Activated CD4-positive, alpha-beta memory T cell treated with anti-CD3 and anti-CD28 coated beads for 36 hours (primary cell): ENCODE results near the gene NEK6. TPM values are rescaled to one million over a fixed set of nuclear protein-coding genes. Genes with fewer than 3 reads are reported as not detected.

ENCODE experiments used
- CTCF ChIA-PET: fragments of 350-600 bp; sonication (Branson Sonifier 250); formaldehyde crosslinking; loops from one replicate; lab custom pipeline; 2021; ENCODE audit warnings: antibody characterized with exemption, inconsistent platforms; lab: Charles Lee
- POLR2A ChIA-PET: fragments of 350-600 bp; sonication (Branson Sonifier 250); formaldehyde crosslinking; loops from one replicate; lab custom pipeline; 2021; ENCODE audit warnings: antibody characterized with exemption; lab: Charles Lee
- DNase-seq: peaks from one replicate; pipeline ENCODE4 v3.0.0-alpha.2; 2020
- H3K27ac Mint-ChIP-seq: one replicate; pipeline ENCODE4 v1.8.0; 2021; ENCODE audit warnings: mixed read lengths
- H3K27me3 Mint-ChIP-seq: one replicate; pipeline ENCODE4 v1.8.0; 2021; ENCODE audit warnings: mixed read lengths
- H3K36me3 Mint-ChIP-seq: one replicate; pipeline ENCODE4 v1.8.0; 2021; ENCODE audit warnings: mixed read lengths
- H3K4me1 Mint-ChIP-seq: one replicate; pipeline ENCODE4 v1.8.0; 2021; ENCODE audit warnings: low read depth, mixed read lengths
- H3K4me3 Mint-ChIP-seq: one replicate; pipeline ENCODE4 v1.8.0; 2021; ENCODE audit warnings: mild to moderate bottlenecking, mixed read lengths
- H3K9me3 Mint-ChIP-seq: one replicate; pipeline ENCODE4 v1.8.0; 2021; ENCODE audit warnings: mixed read lengths
- intact Hi-C: fragments of 100-400 bp; cut with micrococcal nuclease; formaldehyde crosslinking; loops from one replicate; pipeline ENCODE4 v1.15.1; 2023
- total RNA-seq, 2 experiments: library from RNA; stranded (reverse); gene quantifications; one replicate each; pipeline ENCODE4 v1.2.3, GENCODE V29; 2021

The NEK6 gene
- total RNA-seq, 2 experiments from 2014 or later, result 16.1 to 18.8 TPM

GRCh38 chr9:124215956-124216355, 41.8 kb upstream of the NEK6 start:
- no peak overlapping the region for H3K4me3 Mint-ChIP-seq
- no peaks in the 10 kb centered on the region for H3K9me3 Mint-ChIP-seq
- peak; percentile 9 for DNase-seq
- CTCF ChIA-PET, result interaction anchor here (2.6 kb wide), 1 partner anchor 89 kb away, joined by 12 read pairs; no protein-coding TSS in a partner anchor
- no peaks in the 10 kb centered on the region for H3K27me3 Mint-ChIP-seq
- no peaks in the 10 kb centered on the region for H3K36me3 Mint-ChIP-seq
- POLR2A ChIA-PET, result interaction anchor here (1.0 to 2.9 kb wide), 3 partner anchors 13 to 40 kb away, joined by 3 to 15 read pairs (median 3); no protein-coding TSS in a partner anchor
- peak overlapping the region; percentile 76 for H3K27ac Mint-ChIP-seq
- intact Hi-C loops, result loop anchor here (2.0 kb wide), 1 partner anchor 23 kb away; no protein-coding TSS in a partner anchor
- peaks cover 73% of the 10 kb centered on the region for H3K4me1 Mint-ChIP-seq

GRCh38 chr9:124216474-124217176, 41.1 kb upstream of the NEK6 start:
- intact Hi-C loops, result loop anchor here (1.0 to 2.0 kb wide), 3 partner anchors 14 to 38 kb away; no protein-coding TSS in a partner anchor
- ChIA-PET CTCF (interaction anchor here (1.2 to 2.6 kb wide), 2 partner anchors 90 to 105 kb away, joined by 3 to 12 read pairs; no protein-coding TSS in a partner anchor), POLR2A (interaction anchor here (0.8 to 2.9 kb wide), 4 partner anchors 15 to 70 kb away, joined by 3 to 15 read pairs (median 3); partner anchors contain the start of gene NEK6)
- Mint-ChIP-seq H3K4me3 (no peak overlapping the region), H3K4me1 (peaks cover 66% of the 10 kb centered on the region), H3K27ac (peak overlapping the region; percentile 76), H3K9me3 (no peaks in the 10 kb centered on the region), H3K36me3 (no peaks in the 10 kb centered on the region), H3K27me3 (no peaks in the 10 kb centered on the region)
- peak; percentile 86 for DNase-seq

- ChIA-PET POLR2A (interaction anchor here (0.8 to 2.9 kb wide), 4 partner anchors 9 to 68 kb away, joined by 3 to 15 read pairs (median 3); partner anchors contain the start of gene NEK6), CTCF (interaction anchor here (0.6 to 2.6 kb wide), 8 partner anchors 9 to 103 kb away, joined by 3 to 12 read pairs (median 3); no protein-coding TSS in a partner anchor)
- intact Hi-C loops, result loop anchor here (1.0 to 2.0 kb wide), 4 partner anchors 8 to 36 kb away; no protein-coding TSS in a partner anchor
- no peak overlapping the region for H3K27ac Mint-ChIP-seq
- peak; percentile 42 for DNase-seq
- H3K27me3 Mint-ChIP-seq, result no peaks in the 10 kb centered on the region
- H3K9me3 Mint-ChIP-seq, result no peaks in the 10 kb centered on the region
- H3K4me3 Mint-ChIP-seq, result no peak overlapping the region
- H3K4me1 Mint-ChIP-seq, result peaks cover 56% of the 10 kb centered on the region
- no peaks in the 10 kb centered on the region for H3K36me3 Mint-ChIP-seq
These were observed 39.8 kb upstream of the NEK6 start for GRCh38 chr9:124217836-124218437.

GRCh38 chr9:124218438-124218982, 39.2 kb upstream of the NEK6 start:
- Mint-ChIP-seq H3K9me3 (no peaks in the 10 kb centered on the region), H3K4me1 (peaks cover 56% of the 10 kb centered on the region), H3K27ac (peak overlapping the region; percentile 25), H3K27me3 (no peaks in the 10 kb centered on the region), H3K36me3 (no peaks in the 10 kb centered on the region), H3K4me3 (no peak overlapping the region)
- ChIA-PET POLR2A (interaction anchor here (1.5 to 2.9 kb wide), 2 partner anchors 10 to 17 kb away, joined by 3 to 15 read pairs; no protein-coding TSS in a partner anchor), CTCF (interaction anchor here (0.9 to 1.2 kb wide), 4 partner anchors 14 to 92 kb away, joined by 3 to 6 read pairs (median 3); no protein-coding TSS in a partner anchor)
- intact Hi-C loops, result loop anchor here (1.0 kb wide), 1 partner anchor 8 kb away; no protein-coding TSS in a partner anchor
- peak; percentile 76 for DNase-seq

- intact Hi-C loops, result loop anchor here (1.0 kb wide), 1 partner anchor 9 kb away; no protein-coding TSS in a partner anchor
- Mint-ChIP-seq H3K27ac (peak overlapping the region; percentile 25), H3K27me3 (no peaks in the 10 kb centered on the region), H3K9me3 (no peaks in the 10 kb centered on the region), H3K4me1 (peaks cover 52% of the 10 kb centered on the region), H3K4me3 (no peak overlapping the region), H3K36me3 (no peaks in the 10 kb centered on the region)
- peak; percentile 8 for DNase-seq
- ChIA-PET POLR2A (interaction anchor here (2.9 kb wide), 1 partner anchor 17 kb away, joined by 15 read pairs; no protein-coding TSS in a partner anchor), CTCF (interaction anchor here (0.9 to 1.2 kb wide), 2 partner anchors 16 to 92 kb away, joined by 3 to 6 read pairs; no protein-coding TSS in a partner anchor)
These were observed 38.7 kb upstream of the NEK6 start for GRCh38 chr9:124218987-124219461.

GRCh38 chr9:124220946-124221451, 36.8 kb upstream of the NEK6 start:
- intact Hi-C loops, result no loop called here
- ChIA-PET POLR2A (no interaction called here), CTCF (interaction anchor here (1.3 kb wide), 1 partner anchor 94 kb away, joined by 4 read pairs; no protein-coding TSS in a partner anchor)
- no peaks in the 10 kb centered on the region for H3K9me3 Mint-ChIP-seq
- H3K36me3 Mint-ChIP-seq, result no peaks in the 10 kb centered on the region
- no peak overlapping the region for H3K27ac Mint-ChIP-seq
- H3K4me3 Mint-ChIP-seq, result no peak overlapping the region
- peak; percentile 3 for DNase-seq
- H3K4me1 Mint-ChIP-seq, result peaks cover 33% of the 10 kb centered on the region
- H3K27me3 Mint-ChIP-seq, result no peaks in the 10 kb centered on the region

- POLR2A ChIA-PET, result no interaction called here
- Mint-ChIP-seq H3K36me3 (no peaks in the 10 kb centered on the region), H3K27ac (no peak overlapping the region), H3K4me3 (no peak overlapping the region), H3K27me3 (no peaks in the 10 kb centered on the region), H3K4me1 (peaks cover 26% of the 10 kb centered on the region), H3K9me3 (no peaks in the 10 kb centered on the region)
- intact Hi-C loops, result no loop called here
- no peak for DNase-seq
- CTCF ChIA-PET, result interaction anchor here (1.3 kb wide), 1 partner anchor 95 kb away, joined by 4 read pairs; no protein-coding TSS in a partner anchor
These were observed 36.1 kb upstream of the NEK6 start for GRCh38 chr9:124221676-124222075.

GRCh38 chr9:124222109-124222508, 35.6 kb upstream of the NEK6 start:
- H3K9me3 Mint-ChIP-seq, result no peaks in the 10 kb centered on the region
- intact Hi-C loops, result no loop called here
- ChIA-PET CTCF (interaction anchor here (1.3 kb wide), 1 partner anchor 95 kb away, joined by 4 read pairs; no protein-coding TSS in a partner anchor), POLR2A (no interaction called here)
- H3K4me3 Mint-ChIP-seq, result no peak overlapping the region
- no peak overlapping the region for H3K27ac Mint-ChIP-seq
- no peak for DNase-seq
- peaks cover 1% of the 10 kb centered on the region for H3K27me3 Mint-ChIP-seq
- no peaks in the 10 kb centered on the region for H3K36me3 Mint-ChIP-seq
- H3K4me1 Mint-ChIP-seq, result peaks cover 22% of the 10 kb centered on the region

- no peaks in the 10 kb centered on the region for H3K9me3 Mint-ChIP-seq
- no peak for DNase-seq
- intact Hi-C loops, result no loop called here
- peaks cover 12% of the 10 kb centered on the region for H3K4me1 Mint-ChIP-seq
- POLR2A ChIA-PET, result interaction anchor here (0.7 kb wide), 1 partner anchor 12 kb away, joined by 3 read pairs; no protein-coding TSS in a partner anchor
- CTCF ChIA-PET, result no interaction called here
- no peak overlapping the region for H3K27ac Mint-ChIP-seq
- H3K4me3 Mint-ChIP-seq, result no peak overlapping the region
- peaks cover 1% of the 10 kb centered on the region for H3K27me3 Mint-ChIP-seq
- no peaks in the 10 kb centered on the region for H3K36me3 Mint-ChIP-seq
These were observed 34.6 kb upstream of the NEK6 start for GRCh38 chr9:124222918-124223720.

GRCh38 chr9:124225945-124226344, 31.8 kb upstream of the NEK6 start:
- H3K4me3 Mint-ChIP-seq, result no peak overlapping the region
- CTCF ChIA-PET, result interaction anchor here (0.6 kb wide), 1 partner anchor 36 kb away, joined by 4 read pairs; no protein-coding TSS in a partner anchor
- H3K4me1 Mint-ChIP-seq, result no peaks in the 10 kb centered on the region
- peaks cover 1% of the 10 kb centered on the region for H3K27me3 Mint-ChIP-seq
- intact Hi-C loops, result no loop called here
- no peak overlapping the region for H3K27ac Mint-ChIP-seq
- no peaks in the 10 kb centered on the region for H3K9me3 Mint-ChIP-seq
- no peak for DNase-seq
- no peaks in the 10 kb centered on the region for H3K36me3 Mint-ChIP-seq
- POLR2A ChIA-PET, result no interaction called here
